K562 (cell line): ENCODE data around the gene SDR42E2. TPM values are rescaled to one million over a fixed set of nuclear protein-coding genes. Genes with fewer than 3 reads are reported as not detected.

Source experiments
- ATF1 ChIP-seq, 2 experiments: fragments of 450-650 bp in 1 of 2; IDR thresholded peaks; 2 replicates each; pipeline ENCODE4 v1.6.1; 2016; ENCODE audit warnings: missing compliant biosample characterization in 1 of 2, missing genetic modification characterization in 1 of 2
- DIDO1 ChIP-seq: fragments of 450-650 bp; IDR thresholded peaks from 2 replicates; pipeline ENCODE4 v1.6.1; 2016; ENCODE audit warnings: low read depth, missing biosample characterization, missing genetic modification characterization
- EP400 ChIP-seq: fragments of 450-650 bp; IDR thresholded peaks from 2 replicates; pipeline ENCODE4 v1.6.1; 2017; ENCODE audit warnings: antibody characterized with exemption, mild to moderate bottlenecking, moderate library complexity
- FOXK1 ChIP-seq: sonication (generic); formaldehyde crosslinking; IDR thresholded peaks from 2 replicates; pipeline ENCODE4 v1.8.0; 2022; ENCODE audit warnings: missing genetic modification reagents, mild to moderate bottlenecking, borderline replicate concordance
- GABPB2 ChIP-seq: fragments of 250-450 bp; sonication (Bioruptor Pico); conservative IDR thresholded peaks from 2 replicates; pipeline ENCODE4 v1.5.1; 2021; ENCODE audit warnings: mild to moderate bottlenecking
- HEY1 ChIP-seq: fragments of 250-450 bp; sonication (Bioruptor Pico); IDR thresholded peaks from 2 replicates; pipeline ENCODE4 v1.5.0; 2020; ENCODE audit warnings: mild to moderate bottlenecking, moderate library complexity, borderline replicate concordance
- IFI16 ChIP-seq: fragments of 250-450 bp; sonication (Bioruptor Pico); IDR thresholded peaks from 2 replicates; pipeline ENCODE4 v2.1.2; 2022; ENCODE audit warnings: mild to moderate bottlenecking, inconsistent platforms
- ILK ChIP-seq: fragments of 450-650 bp; IDR thresholded peaks from 2 replicates; pipeline ENCODE4 v1.6.1; 2016; ENCODE audit warnings: missing genetic modification characterization, low read depth, mild to moderate bottlenecking, missing compliant biosample characterization, moderate library complexity, borderline replicate concordance
- MYC ChIP-seq, 2 experiments: fragments of 250-450 bp in 1 of 2; sonication (Bioruptor Pico) in 1 of 2; IDR thresholded peaks; 2 replicates each; pipeline versions ENCODE4 v1.5.1 to v1.6.1; 2012 to 2021; ENCODE audit warnings: low read depth in 2 of 2, borderline replicate concordance in 1 of 2, improper control_type of control experiment in 1 of 2, low read length in 1 of 2, mild to moderate bottlenecking in 1 of 2, moderate library complexity in 1 of 2
- NCOR1 ChIP-seq: fragments of 450-650 bp; IDR thresholded peaks from 2 replicates; pipeline ENCODE4 v1.6.1; 2016; ENCODE audit warnings: mild to moderate bottlenecking, moderate library complexity
- NELFE ChIP-seq: IDR thresholded peaks from 2 replicates; pipeline ENCODE4 v1.6.1; 2011; ENCODE audit warnings: mild to moderate bottlenecking; ENCODE audit not compliant: insufficient read depth, insufficient read length
- PBX2 ChIP-seq, 2 experiments: IDR thresholded peaks in 1 of 2; conservative IDR thresholded peaks in 1 of 2; 2 replicates each; pipeline ENCODE4 v1.6.1; 2016; ENCODE audit warnings: low read depth in 2 of 2, mild to moderate bottlenecking in 1 of 2, missing compliant biosample characterization in 1 of 2, missing genetic modification characterization in 1 of 2, moderate library complexity in 1 of 2
- POLR2G ChIP-seq: fragments of 200-400 bp; formaldehyde crosslinking; IDR thresholded peaks from 2 replicates; pipeline ENCODE4 v1.6.1; 2017; ENCODE audit warnings: low read depth, mild to moderate bottlenecking, antibody characterized with exemption, low read length, moderate library complexity
- PRPF4 ChIP-seq: fragments of 200-400 bp; formaldehyde crosslinking; IDR thresholded peaks from one replicate; pipeline ENCODE4 v1.6.1; 2017; ENCODE audit warnings: low read length, low read depth, mild to moderate bottlenecking; ENCODE audit not compliant: insufficient read depth, poor library complexity, severe bottlenecking
- SIN3B ChIP-seq: fragments of 450-650 bp; IDR thresholded peaks from 2 replicates; pipeline ENCODE4 v1.6.1; 2017; ENCODE audit warnings: low read depth, mild to moderate bottlenecking, moderate library complexity
- ZNF232 ChIP-seq: sonication (generic); formaldehyde crosslinking; IDR thresholded peaks from 2 replicates; pipeline ENCODE4 v1.8.0; 2022; ENCODE audit warnings: mild to moderate bottlenecking, missing genetic modification reagents
- ZNF347 ChIP-seq: fragments of 450-650 bp; formaldehyde crosslinking; IDR thresholded peaks from 2 replicates; pipeline ENCODE4 v1.4.0; 2020; ENCODE audit warnings: low read depth, mild to moderate bottlenecking, moderate library complexity
- polyA plus RNA-seq, 8 experiments: library from polyadenylated mRNA; depleted of rRNA in 4 of 8; stranded (reverse) in 5 of 8; unstranded in 3 of 8; fragments of >200 nt; fragmentation: Nextera tagmentation in 2 of 8; fragmentation: Illumina TruSeq in 1 of 8; extraction: Ambion mirVana in 2 of 8; extraction: Trizol in 1 of 8; gene quantifications; 2 replicates each; pipeline versions ENCODE4 v1.2.1 to v1.2.3, GENCODE V29; 2011 to 2014; ENCODE audit warnings: inconsistent platforms in 1 of 8, missing spikeins in 1 of 8
- total RNA-seq, 7 experiments: library from RNA; depleted of rRNA in 6 of 7; stranded (reverse); fragments of >200 nt in 6 of 7; fragmentation: Illumina TruSeq in 2 of 7; extraction: Trizol in 2 of 7; gene quantifications; 2 replicates each; pipeline versions ENCODE4 v1.2.1 to v1.2.3, GENCODE V29; 2011 to 2021; ENCODE audit warnings: low replicate concordance in 1 of 7
- TF ChIP-seq, protein P1 (sequence below): sonication (generic); formaldehyde crosslinking; IDR thresholded peaks from 2 replicates; pipeline ENCODE4 v1.8.1; 2023; ENCODE audit warnings: mild to moderate bottlenecking, missing genetic modification reagents, moderate library complexity
- TF ChIP-seq, protein P2 (sequence below): fragments of 250-450 bp; sonication (Bioruptor Pico); IDR thresholded peaks from 2 replicates; pipeline ENCODE4 v1.4.0; 2020; ENCODE audit warnings: mild to moderate bottlenecking, moderate library complexity, borderline replicate concordance

Gene SDR42E2
- total and polyA plus RNA-seq, 9 of the 15 experiments (the other 6 are each of a cell fraction or from before 2014, with no cell fraction given) = 0.03 to 0.07 (median 0.04) TPM; not detected in 4

DNA sequence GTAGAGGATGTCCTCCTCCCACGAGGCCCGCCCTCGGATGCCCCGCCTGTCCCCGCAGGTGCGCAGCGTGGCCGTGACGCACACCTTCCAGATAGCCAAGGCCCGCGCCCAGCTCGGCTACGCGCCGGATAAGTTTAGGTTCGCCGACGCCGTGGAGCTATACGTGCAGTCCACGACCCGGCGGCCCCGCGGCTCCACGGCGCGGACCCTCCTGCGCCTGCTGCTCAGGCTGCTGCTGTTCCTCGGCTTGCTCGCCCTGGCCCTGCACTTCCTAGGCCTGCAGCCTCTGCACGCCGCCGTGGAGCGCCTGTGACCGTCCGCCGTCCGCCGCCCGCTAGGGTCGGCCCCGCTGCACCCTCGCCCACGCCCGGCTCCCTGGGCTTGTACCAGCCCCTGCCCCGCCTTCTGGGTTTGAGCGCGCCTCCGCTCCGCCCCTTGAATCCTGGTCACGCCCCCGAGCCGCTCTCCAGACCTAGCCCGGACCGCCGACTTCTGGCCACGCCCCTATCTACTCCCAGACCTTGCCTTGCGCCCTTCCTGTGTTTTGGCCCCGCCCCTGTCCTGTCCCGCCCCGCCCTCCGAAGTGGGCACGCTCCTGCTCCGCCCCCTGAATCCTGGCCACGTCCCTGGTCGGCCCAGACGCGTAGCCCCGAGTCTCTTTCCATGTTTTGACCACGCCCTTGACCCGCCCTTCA is 27.9 kb downstream of the SDR42E2 start (continued):
- TF ChIP-seq, protein P1, sequence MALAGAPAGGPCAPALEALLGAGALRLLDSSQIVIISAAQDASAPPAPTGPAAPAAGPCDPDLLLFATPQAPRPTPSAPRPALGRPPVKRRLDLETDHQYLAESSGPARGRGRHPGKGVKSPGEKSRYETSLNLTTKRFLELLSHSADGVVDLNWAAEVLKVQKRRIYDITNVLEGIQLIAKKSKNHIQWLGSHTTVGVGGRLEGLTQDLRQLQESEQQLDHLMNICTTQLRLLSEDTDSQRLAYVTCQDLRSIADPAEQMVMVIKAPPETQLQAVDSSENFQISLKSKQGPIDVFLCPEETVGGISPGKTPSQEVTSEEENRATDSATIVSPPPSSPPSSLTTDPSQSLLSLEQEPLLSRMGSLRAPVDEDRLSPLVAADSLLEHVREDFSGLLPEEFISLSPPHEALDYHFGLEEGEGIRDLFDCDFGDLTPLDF (CRISPR knock-in tag) = 0 out of 2 replicates have a peak, but pooled peaks have one; percentile 1
- TF ChIP-seq PBX2 (CRISPR knock-in tag; IDR thresholded peaks at IDR 0.05; ENCODE audit: low read depth) = no peak
- TF ChIP-seq PBX2 (tag; conservative IDR thresholded peaks at IDR 0.05; ENCODE audit: low read depth) = no peak
- TF ChIP-seq DIDO1 (tag) = no peak
- TF ChIP-seq MYC (IDR thresholded peaks at IDR 0.05; ENCODE audit: low read depth, low read length) = peak; percentile 15
- no peak for TF ChIP-seq MYC (CRISPR knock-in tag; IDR thresholded peaks at IDR 0.05; ENCODE audit: borderline replicate concordance, low read depth)
- no peak for TF ChIP-seq IFI16 (CRISPR knock-in tag)
- TF ChIP-seq GABPB2 (CRISPR knock-in tag) = no peak
- TF ChIP-seq ZNF232 (CRISPR knock-in tag) = no peak
- TF ChIP-seq, protein P2, sequence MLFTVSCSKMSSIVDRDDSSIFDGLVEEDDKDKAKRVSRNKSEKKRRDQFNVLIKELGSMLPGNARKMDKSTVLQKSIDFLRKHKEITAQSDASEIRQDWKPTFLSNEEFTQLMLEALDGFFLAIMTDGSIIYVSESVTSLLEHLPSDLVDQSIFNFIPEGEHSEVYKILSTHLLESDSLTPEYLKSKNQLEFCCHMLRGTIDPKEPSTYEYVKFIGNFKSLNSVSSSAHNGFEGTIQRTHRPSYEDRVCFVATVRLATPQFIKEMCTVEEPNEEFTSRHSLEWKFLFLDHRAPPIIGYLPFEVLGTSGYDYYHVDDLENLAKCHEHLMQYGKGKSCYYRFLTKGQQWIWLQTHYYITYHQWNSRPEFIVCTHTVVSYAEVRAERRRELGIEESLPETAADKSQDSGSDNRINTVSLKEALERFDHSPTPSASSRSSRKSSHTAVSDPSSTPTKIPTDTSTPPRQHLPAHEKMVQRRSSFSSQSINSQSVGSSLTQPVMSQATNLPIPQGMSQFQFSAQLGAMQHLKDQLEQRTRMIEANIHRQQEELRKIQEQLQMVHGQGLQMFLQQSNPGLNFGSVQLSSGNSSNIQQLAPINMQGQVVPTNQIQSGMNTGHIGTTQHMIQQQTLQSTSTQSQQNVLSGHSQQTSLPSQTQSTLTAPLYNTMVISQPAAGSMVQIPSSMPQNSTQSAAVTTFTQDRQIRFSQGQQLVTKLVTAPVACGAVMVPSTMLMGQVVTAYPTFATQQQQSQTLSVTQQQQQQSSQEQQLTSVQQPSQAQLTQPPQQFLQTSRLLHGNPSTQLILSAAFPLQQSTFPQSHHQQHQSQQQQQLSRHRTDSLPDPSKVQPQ (CRISPR knock-in tag) = no peak
- TF ChIP-seq ILK = no peak
- TF ChIP-seq ATF1 (CRISPR knock-in tag; IDR thresholded peaks at IDR 0.05) = no peak
- peak; percentile 59 for TF ChIP-seq ATF1 (tag; IDR thresholded peaks at IDR 0.05)
- no peak for TF ChIP-seq ZNF347 (CRISPR knock-in tag)
- TF ChIP-seq NELFE = no peak
- TF ChIP-seq PRPF4 = no peak
- no peak for TF ChIP-seq EP400
- no peak for TF ChIP-seq NCOR1
- TF ChIP-seq FOXK1 (CRISPR knock-in tag) = 0 out of 2 replicates have a peak, but pooled peaks have one; percentile 78
- TF ChIP-seq HEY1 (CRISPR knock-in tag) = no peak
- peak; percentile 23; the same call in 1 of the 2 replicates for TF ChIP-seq SIN3B
- TF ChIP-seq POLR2G = peak; percentile 56
